IMR-90 (cell line): ENCODE results near the gene ITPR2. TPM values are rescaled to one million over a fixed set of nuclear protein-coding genes. Genes with fewer than 3 reads are reported as not detected.

Source experiments
- ATAC-seq: fragments of 200-7000 bp; cut with Tn5 transposase; 2 replicates; pipeline ENCODE4 v1.9.1; 2020; ENCODE audit warnings: low read depth, mild to moderate bottlenecking, moderate library complexity
- BruUV-seq: library from RNA; stranded (reverse); fragments of 400-500 nt; replicated peaks from 2 replicates; lab custom pipeline; 2021; lab: Mats Ljungman, UMichigan
- CTCF ChIA-PET: fragments of 300-600 bp; formaldehyde crosslinking; extraction: SDS; loops from one replicate; lab custom pipeline; 2021; ENCODE audit warnings: antibody characterized with exemption; lab: Yijun Ruan, JAX
- POLR2A ChIA-PET: fragments of 300-600 bp; sonication (Branson Sonifier 250); formaldehyde crosslinking; loops from one replicate; lab custom pipeline; 2022; ENCODE audit warnings: antibody characterized with exemption; ENCODE audit not compliant: unreplicated experiment; lab: Charles Lee
- DNase-seq: peaks from one replicate; pipeline ENCODE4 v3.0.0; 2013
- H2AFZ ChIP-seq: replicated peaks from 2 replicates; pipeline ENCODE3; 2013; ENCODE audit warnings: low read length, mild to moderate bottlenecking; ENCODE audit not compliant: poor library complexity
- H2AK5ac ChIP-seq: 2 replicates; pipeline ENCODE4 v1.6.1; 2013; ENCODE audit warnings: low read depth, low read length, inconsistent platforms
- H2AK9ac ChIP-seq: replicated peaks from 2 replicates; pipeline ENCODE3; 2013; ENCODE audit warnings: mild to moderate bottlenecking, low read depth, low read length, moderate library complexity; ENCODE audit not compliant: poor library complexity
- H2BK120ac ChIP-seq: 2 replicates; pipeline ENCODE4 v1.6.1; 2013; ENCODE audit warnings: low read depth, low read length, inconsistent platforms
- H2BK15ac ChIP-seq: 3 replicates; pipeline ENCODE4 v1.6.1; 2013; ENCODE audit warnings: low read depth, low read length, inconsistent platforms
- H2BK20ac ChIP-seq: 2 replicates; pipeline ENCODE4 v1.6.1; 2013; ENCODE audit warnings: low read depth, mild to moderate bottlenecking, inconsistent platforms, low read length, moderate library complexity
- H2BK5ac ChIP-seq: 2 replicates; pipeline ENCODE4 v1.6.1; 2013; ENCODE audit warnings: mild to moderate bottlenecking, low read depth, low read length, inconsistent platforms; ENCODE audit not compliant: poor library complexity, severe bottlenecking
- H3K14ac ChIP-seq: replicated peaks from 2 replicates; pipeline ENCODE4 v1.6.1; 2013; ENCODE audit warnings: low read depth, low read length, inconsistent platforms
- H3K18ac ChIP-seq: 2 replicates; pipeline ENCODE4 v1.6.1; 2013; ENCODE audit warnings: low read depth, low read length, control low read depth
- H3K23ac ChIP-seq: 2 replicates; pipeline ENCODE4 v1.6.1; 2013; ENCODE audit warnings: low read depth, low read length, inconsistent platforms
- H3K27ac ChIP-seq: 2 replicates; pipeline ENCODE4 v1.5.1; 2013; ENCODE audit warnings: mild to moderate bottlenecking, control low read depth, low read length; ENCODE audit not compliant: insufficient read depth
- H3K27me3 ChIP-seq: 2 replicates; pipeline ENCODE4 v1.6.1; 2013; ENCODE audit warnings: low read length; ENCODE audit not compliant: control insufficient read depth, insufficient read depth
- H3K36me3 ChIP-seq: 2 replicates; pipeline ENCODE4 v1.6.1; 2013; ENCODE audit warnings: low read length, mixed read lengths; ENCODE audit not compliant: control insufficient read depth, insufficient read depth
- H3K4ac ChIP-seq: 2 replicates; pipeline ENCODE4 v1.6.1; 2013; ENCODE audit warnings: low read depth, low read length, inconsistent platforms
- H3K4me1 ChIP-seq: 2 replicates; pipeline ENCODE4 v1.6.1; 2013; ENCODE audit warnings: low read length, mixed read lengths; ENCODE audit not compliant: control insufficient read depth, insufficient read depth
- H3K4me2 ChIP-seq: 2 replicates; pipeline ENCODE4 v1.6.1; 2013; ENCODE audit warnings: low read depth, mild to moderate bottlenecking, control low read depth, low read length, moderate library complexity
- H3K4me3 ChIP-seq: 2 replicates; pipeline ENCODE4 v1.5.1; 2013; ENCODE audit warnings: low read depth, mild to moderate bottlenecking, control low read depth, low read length, moderate library complexity; ENCODE audit not compliant: insufficient read depth
- H3K56ac ChIP-seq: 2 replicates; pipeline ENCODE4 v1.6.1; 2013; ENCODE audit warnings: low read length, inconsistent platforms; ENCODE audit not compliant: insufficient read depth; ENCODE audit errors: extremely low read depth
- H3K79me1 ChIP-seq, 2 experiments: 2 replicates each; pipeline ENCODE4 v1.6.1; 2013; ENCODE audit warnings: low read length in 2 of 2, inconsistent platforms in 1 of 2, low read depth in 1 of 2
- H3K9ac ChIP-seq: 2 replicates; pipeline ENCODE4 v1.6.1; 2013; ENCODE audit warnings: low read depth, low read length, control low read depth
- H3K9me1 ChIP-seq: 2 replicates; pipeline ENCODE4 v1.6.1; 2013; ENCODE audit warnings: low read length, inconsistent platforms; ENCODE audit not compliant: insufficient read depth
- H3K9me3 ChIP-seq: 2 replicates; pipeline ENCODE4 v1.6.1; 2013; ENCODE audit warnings: low read length; ENCODE audit not compliant: control insufficient read depth, insufficient read depth
- H4K20me1 ChIP-seq: 2 replicates; pipeline ENCODE4 v1.6.1; 2013; ENCODE audit warnings: low read length, inconsistent platforms; ENCODE audit not compliant: insufficient read depth
- H4K5ac ChIP-seq: 2 replicates; pipeline ENCODE4 v1.6.1; 2013; ENCODE audit warnings: mild to moderate bottlenecking, low read depth, low read length, control low read depth
- H4K8ac ChIP-seq, 2 experiments: 2 replicates each; pipeline ENCODE4 v1.6.1; 2013; ENCODE audit warnings: low read depth in 2 of 2, low read length in 2 of 2, control low read depth in 1 of 2, inconsistent platforms in 1 of 2
- H4K91ac ChIP-seq: 2 replicates; pipeline ENCODE4 v1.6.1; 2013; ENCODE audit warnings: low read depth, low read length, inconsistent platforms; ENCODE audit not compliant: insufficient read depth
- BHLHE40 ChIP-seq: fragments of 150-350 bp; IDR thresholded peaks from 2 replicates; pipeline ENCODE4 v1.6.1; 2016; ENCODE audit warnings: mild to moderate bottlenecking, low read depth, low read length
- CEBPB ChIP-seq: IDR thresholded peaks from 2 replicates; pipeline ENCODE4 v1.6.1; 2012; ENCODE audit warnings: low read depth, low read length, improper control_type of control experiment
- CHD1 ChIP-seq: IDR thresholded peaks from 2 replicates; pipeline ENCODE4 v1.6.1; 2012; ENCODE audit warnings: low read depth, low read length, improper control_type of control experiment
- CTCF ChIP-seq: conservative IDR thresholded peaks from 2 replicates; pipeline ENCODE4 v1.5.1; 2012; ENCODE audit warnings: mild to moderate bottlenecking, low read depth, low read length, improper control_type of control experiment
- ELK1 ChIP-seq: fragments of 150-350 bp; IDR thresholded peaks from 2 replicates; pipeline ENCODE4 v1.6.1; 2016; ENCODE audit warnings: low read depth, mild to moderate bottlenecking, low read length, moderate library complexity, borderline replicate concordance
- FOS ChIP-seq: fragments of 150-350 bp; IDR thresholded peaks from 2 replicates; pipeline ENCODE4 v1.6.1; 2016; ENCODE audit warnings: low read depth, low read length
- MAFK ChIP-seq: IDR thresholded peaks from 2 replicates; pipeline ENCODE4 v1.6.1; 2012; ENCODE audit warnings: low read depth, low read length, improper control_type of control experiment
- MAZ ChIP-seq: IDR thresholded peaks from 2 replicates; pipeline ENCODE4 v1.6.1; 2012; ENCODE audit warnings: low read depth, mild to moderate bottlenecking, low read length, improper control_type of control experiment, moderate library complexity, borderline replicate concordance
- MXI1 ChIP-seq: IDR thresholded peaks from 2 replicates; pipeline ENCODE4 v1.6.1; 2012; ENCODE audit warnings: low read depth, mild to moderate bottlenecking, low read length, moderate library complexity, borderline replicate concordance
- NFE2L2 ChIP-seq: fragments of 150-350 bp; IDR thresholded peaks from 2 replicates; pipeline ENCODE4 v1.6.1; 2016; ENCODE audit warnings: low read depth, mild to moderate bottlenecking, low read length
- POLR2A ChIP-seq: IDR thresholded peaks from 2 replicates; pipeline ENCODE4 v1.6.1; 2012; ENCODE audit warnings: mild to moderate bottlenecking, low read depth, low read length
- RAD21 ChIP-seq: IDR thresholded peaks from 2 replicates; pipeline ENCODE4 v1.6.1; 2012; ENCODE audit warnings: low read length, improper control_type of control experiment
- RCOR1 ChIP-seq: IDR thresholded peaks from 2 replicates; pipeline ENCODE4 v1.6.1; 2012; ENCODE audit warnings: mild to moderate bottlenecking, low read length, improper control_type of control experiment; ENCODE audit not compliant: insufficient replicate concordance
- RFX5 ChIP-seq: IDR thresholded peaks from 2 replicates; pipeline ENCODE4 v1.8.0; 2012; ENCODE audit warnings: low read depth, mild to moderate bottlenecking, low read length, moderate library complexity
- SMC3 ChIP-seq: fragments of 150-350 bp; IDR thresholded peaks from 2 replicates; pipeline ENCODE4 v1.6.1; 2016; ENCODE audit warnings: low read depth, mild to moderate bottlenecking, antibody characterized with exemption, low read length, moderate library complexity
- USF2 ChIP-seq: fragments of 150-350 bp; IDR thresholded peaks from 2 replicates; pipeline ENCODE4 v1.6.1; 2017; ENCODE audit warnings: mild to moderate bottlenecking, antibody characterized with exemption, low read length, low read depth
- WGBS, 2 experiments: methylation state at CpG; one replicate each; pipeline versions ENCODE4 v1.1.5 to v1.1.7; 2013; ENCODE audit warnings: missing lambda C conversion rate in 2 of 2; ENCODE audit not compliant: insufficient read length in 1 of 2; ENCODE audit errors: extremely low coverage in 2 of 2; 5-methylcytosine and 5-hydroxymethylcytosine counted together
- dilution Hi-C: fragments of 300-500 bp; cut with HindIII; formaldehyde crosslinking; loops from one replicate; pipeline ENCODE4 v1.14.3; 2018; ENCODE audit warnings: low sequenced_read_pairs; ENCODE audit not compliant: unreplicated experiment
- in situ Hi-C: fragments of 300-500 bp; cut with MboI; formaldehyde crosslinking; loops from 3 replicates; pipeline ENCODE4 v1.14.3; 2019; ENCODE audit warnings: low sequenced_read_pairs, inconsistent platforms, mixed read lengths
- intact Hi-C: fragments of 100-400 bp; cut with micrococcal nuclease; formaldehyde crosslinking; loops from 2 replicates; pipeline ENCODE4 v1.10.0; 2022
- polyA plus RNA-seq, 3 experiments: library from polyadenylated mRNA; depleted of rRNA; stranded (reverse); fragments of >200 nt; gene quantifications; 2 replicates each; pipeline ENCODE4 v1.2.3, GENCODE V29; 2012; ENCODE audit warnings: low replicate concordance in 1 of 3
- total RNA-seq: library from RNA; depleted of rRNA; stranded (reverse); fragments of >200 nt; gene quantifications from 2 replicates; pipeline ENCODE4 v1.2.3, GENCODE V29; 2012

Gene ITPR2
- total and polyA plus RNA-seq, 2 of the 4 experiments (the other 2 are of a cell fraction): 1.2 to 9.0 TPM

- H3K4me2 ChIP-seq: no peak overlapping the region
- no peak overlapping the region for H2AFZ ChIP-seq
- H2BK5ac ChIP-seq: no peak overlapping the region
- no peak overlapping the region for H3K9ac ChIP-seq
- H4K5ac ChIP-seq: no peak overlapping the region
- H3K14ac ChIP-seq: no peak overlapping the region
- H3K27ac ChIP-seq: no peak overlapping the region
- no peak overlapping the region for H2BK20ac ChIP-seq
- dilution Hi-C loops: no loop called here
- no peaks in the 10 kb centered on the region for H3K79me1 ChIP-seq
- H4K20me1 ChIP-seq: no peaks in the 10 kb centered on the region
- H3K9me1 ChIP-seq: no peaks in the 10 kb centered on the region; the same call in 1 of the 2 replicates
- no peak overlapping the region for H3K4ac ChIP-seq
- no peak overlapping the region for H2BK15ac ChIP-seq
- H3K18ac ChIP-seq: no peak overlapping the region
- BruUV-seq: no TSS peak
- ATAC-seq (no peak), DNase-seq (no peak)
- no peak overlapping the region for H4K91ac ChIP-seq
- in situ Hi-C loops: no loop called here
- no peak for TF ChIP-seq CHD1
- TF ChIP-seq RCOR1: no peak
- TF ChIP-seq FOS: no peak
- TF ChIP-seq POLR2A: no peak
- no peak for TF ChIP-seq MAFK
- TF ChIP-seq USF2: no peak
- no peak for TF ChIP-seq CTCF
- TF ChIP-seq RAD21: no peak
- TF ChIP-seq CEBPB: no peak
- no peak for TF ChIP-seq BHLHE40
- no peak for TF ChIP-seq RFX5
- no peak for TF ChIP-seq NFE2L2
- no peak for TF ChIP-seq MXI1
- no peak for TF ChIP-seq ELK1
- no peak for TF ChIP-seq SMC3
- TF ChIP-seq MAZ: no peak
- no peak overlapping the region for H2BK120ac ChIP-seq
- no peak overlapping the region for H4K8ac ChIP-seq
- no CpG with 5 or more reads among the region's 8 CpGs for WGBS, 2 experiments
- ChIA-PET CTCF (no interaction called here), POLR2A (no interaction called here)
- no peak overlapping the region for H2AK9ac ChIP-seq
- H3K27me3 ChIP-seq: no peaks in the 10 kb centered on the region
- no peak overlapping the region for H3K4me3 ChIP-seq
- H3K36me3 ChIP-seq: no peaks in the 10 kb centered on the region
- H2AK5ac ChIP-seq: no peak overlapping the region
- H3K23ac ChIP-seq: no peak overlapping the region
- intact Hi-C loops: no loop called here
- H3K56ac ChIP-seq: no peak overlapping the region
- H3K9me3 ChIP-seq: no peaks in the 10 kb centered on the region
- no peaks in the 10 kb centered on the region for H3K4me1 ChIP-seq
These were observed 119.1 kb downstream of the ITPR2 start for GRCh38 chr12:26713885-26714383.
